Calu3 (cell line): Measurements from ENCODE around the gene AKAP1. TPM values are rescaled to one million over a fixed set of nuclear protein-coding genes. Genes with fewer than 3 reads are reported as not detected.

ENCODE experiments used
- BruUV-seq: library from RNA; stranded (reverse); fragments of 400-500 nt; replicated peaks from 2 replicates; lab custom pipeline; 2021; lab: Mats Ljungman, UMichigan
- CTCF ChIA-PET: fragments of 300-600 bp; sonication (Branson Sonifier 250); formaldehyde crosslinking; loops from one replicate; lab custom pipeline; 2022; ENCODE audit warnings: antibody characterized with exemption; lab: Charles Lee
- DNase-seq: peaks from one replicate; pipeline ENCODE4 v3.0.0; 2022
- H3K27ac Mint-ChIP-seq: one replicate; pipeline ENCODE4 v1.8.0; 2022; ENCODE audit warnings: mixed read lengths; ENCODE audit not compliant: unreplicated experiment
- H3K27me3 Mint-ChIP-seq: one replicate; pipeline ENCODE4 v1.8.0; 2022; ENCODE audit warnings: mixed read lengths; ENCODE audit not compliant: unreplicated experiment
- H3K36me3 Mint-ChIP-seq: one replicate; pipeline ENCODE4 v1.8.0; 2022; ENCODE audit warnings: mild to moderate bottlenecking, moderate library complexity, mixed read lengths; ENCODE audit not compliant: insufficient read depth, unreplicated experiment
- H3K4me1 Mint-ChIP-seq: one replicate; pipeline ENCODE4 v1.8.0; 2022; ENCODE audit warnings: mild to moderate bottlenecking, low read depth, mixed read lengths; ENCODE audit not compliant: unreplicated experiment
- H3K4me3 Mint-ChIP-seq: one replicate; pipeline ENCODE4 v1.8.0; 2022; ENCODE audit warnings: mild to moderate bottlenecking, low read depth, moderate library complexity, mixed read lengths; ENCODE audit not compliant: unreplicated experiment
- H3K9me3 Mint-ChIP-seq: one replicate; pipeline ENCODE4 v1.8.0; 2022; ENCODE audit warnings: low read depth, mixed read lengths; ENCODE audit not compliant: unreplicated experiment
- CTCF ChIP-seq: fragments of 200-600 bp; IDR thresholded peaks from one replicate; pipeline ENCODE4 v1.8.0; 2022; ENCODE audit warnings: antibody characterized with exemption; ENCODE audit not compliant: unreplicated experiment
- intact Hi-C: fragments of 100-400 bp; cut with micrococcal nuclease; formaldehyde crosslinking; loops from one replicate; pipeline ENCODE4 v1.10.0; 2022; ENCODE audit not compliant: unreplicated experiment
- total RNA-seq: library from RNA; stranded (reverse); gene quantifications from 2 replicates; pipeline ENCODE4 v1.2.3, GENCODE V29; 2022

The AKAP1 gene
- total RNA-seq, 1 experiment from 2014 or later, result 41.4 TPM

GRCh38 chr17:57140316-57140715, 55.3 kb downstream of the AKAP1 start:
- TF ChIP-seq CTCF, result no peak
- intact Hi-C loops, result no loop called here
- CTCF ChIA-PET, result no interaction called here
- H3K27ac Mint-ChIP-seq, result no peak overlapping the region
- no TSS peak for BruUV-seq
- DNase-seq, result no peak
- H3K27me3 Mint-ChIP-seq, result peaks cover 10% of the 10 kb centered on the region
- H3K4me1 Mint-ChIP-seq, result no peaks in the 10 kb centered on the region
- no peaks in the 10 kb centered on the region for H3K36me3 Mint-ChIP-seq
- no peaks in the 10 kb centered on the region for H3K9me3 Mint-ChIP-seq
- no peak overlapping the region for H3K4me3 Mint-ChIP-seq

GRCh38 chr17:57142925-57143324, 57.9 kb downstream of the AKAP1 start:
- no peak for DNase-seq
- Mint-ChIP-seq H3K27me3 (no peaks in the 10 kb centered on the region), H3K36me3 (no peaks in the 10 kb centered on the region), H3K4me3 (no peak overlapping the region), H3K4me1 (no peaks in the 10 kb centered on the region), H3K27ac (no peak overlapping the region), H3K9me3 (no peaks in the 10 kb centered on the region)
- BruUV-seq, result no TSS peak
- CTCF ChIA-PET, result no interaction called here
- intact Hi-C loops, result no loop called here
- no peak for TF ChIP-seq CTCF

- TF ChIP-seq CTCF, result no peak
- Mint-ChIP-seq H3K9me3 (no peaks in the 10 kb centered on the region), H3K27me3 (no peaks in the 10 kb centered on the region), H3K27ac (no peak overlapping the region), H3K4me3 (no peak overlapping the region), H3K4me1 (no peaks in the 10 kb centered on the region), H3K36me3 (no peaks in the 10 kb centered on the region)
- DNase-seq, result no peak
- no TSS peak for BruUV-seq
- intact Hi-C loops, result no loop called here
- CTCF ChIA-PET, result interaction anchor here (0.7 kb wide), 2 partner anchors 685 to 897 kb away, joined by 3 read pairs; no protein-coding TSS in a partner anchor
These were observed 58.3 kb downstream of the AKAP1 start for GRCh38 chr17:57143361-57143760.

GRCh38 chr17:57143919-57144318, 58.9 kb downstream of the AKAP1 start:
- no peak for TF ChIP-seq CTCF
- DNase-seq, result no peak
- Mint-ChIP-seq H3K4me1 (no peaks in the 10 kb centered on the region), H3K9me3 (peaks cover 3% of the 10 kb centered on the region), H3K4me3 (no peak overlapping the region), H3K27ac (no peak overlapping the region), H3K36me3 (no peaks in the 10 kb centered on the region), H3K27me3 (no peaks in the 10 kb centered on the region)
- BruUV-seq, result no TSS peak
- CTCF ChIA-PET, result interaction anchor here (0.7 kb wide), 2 partner anchors 684 to 896 kb away, joined by 3 read pairs; no protein-coding TSS in a partner anchor
- intact Hi-C loops, result no loop called here
